Measurements from ENCODE around the gene TLCD3B.
"Not testable (repeated sequence)": the region's sequence is repeated elsewhere in the genome, so short reads cannot be mapped to it uniquely, and the experiment has no call there.

The TLCD3B gene

DNA sequence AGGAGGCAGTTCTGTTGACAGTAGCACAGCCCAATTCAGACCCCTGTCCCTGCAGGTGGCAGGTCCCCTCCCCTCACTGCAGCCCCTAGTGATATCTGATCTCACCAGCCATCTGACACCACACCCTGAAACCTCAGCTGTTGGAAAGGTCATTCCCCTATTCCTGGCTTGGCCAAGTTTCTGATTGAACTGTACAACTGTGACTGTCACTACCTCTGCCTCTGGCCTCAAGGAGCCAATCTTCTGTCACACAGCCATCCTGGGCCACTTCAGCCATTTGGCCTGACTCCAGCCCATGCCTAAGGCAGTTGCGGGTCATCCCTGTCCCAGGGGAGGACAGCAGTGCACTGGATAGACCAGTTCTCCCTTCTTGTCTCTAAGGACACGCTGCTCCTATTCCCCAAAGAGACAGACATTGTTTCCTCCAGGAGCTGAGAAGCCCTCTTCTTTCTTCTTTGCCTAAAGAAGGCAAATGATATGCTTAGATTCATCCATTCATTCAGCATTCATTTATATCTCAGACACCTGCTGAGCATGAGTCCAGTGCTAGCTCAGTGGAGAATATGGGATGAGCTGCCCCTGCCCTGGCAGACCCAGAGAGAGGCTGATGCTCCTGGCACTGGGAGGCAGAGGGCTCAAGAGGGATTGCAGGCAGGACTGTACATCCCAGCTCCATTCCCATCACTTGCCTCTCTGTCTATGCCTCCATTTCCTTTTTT is 29.9 kb upstream of the TLCD3B start:
- DNase-seq = no peak

DNA sequence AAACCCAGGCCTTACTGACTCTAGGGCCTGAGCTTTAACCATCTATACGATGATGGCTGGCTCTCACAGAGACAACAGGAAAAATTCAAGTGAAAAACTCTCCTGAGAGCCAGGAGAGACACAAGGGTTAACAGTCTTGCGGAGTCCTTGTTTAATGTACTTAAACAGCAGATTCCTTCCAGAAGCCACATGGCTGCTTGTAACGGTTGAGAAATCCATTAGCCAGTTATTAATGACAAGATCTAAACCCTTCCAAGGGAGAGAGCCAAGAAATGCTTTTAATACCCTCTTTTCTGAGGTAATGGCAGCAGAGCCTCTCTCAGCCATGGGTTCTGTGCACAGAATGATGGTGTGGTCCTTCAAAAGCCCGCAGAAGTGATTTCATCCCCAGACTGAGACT is 29.3 kb upstream of the TLCD3B start:
- no peak for DNase-seq

DNA sequence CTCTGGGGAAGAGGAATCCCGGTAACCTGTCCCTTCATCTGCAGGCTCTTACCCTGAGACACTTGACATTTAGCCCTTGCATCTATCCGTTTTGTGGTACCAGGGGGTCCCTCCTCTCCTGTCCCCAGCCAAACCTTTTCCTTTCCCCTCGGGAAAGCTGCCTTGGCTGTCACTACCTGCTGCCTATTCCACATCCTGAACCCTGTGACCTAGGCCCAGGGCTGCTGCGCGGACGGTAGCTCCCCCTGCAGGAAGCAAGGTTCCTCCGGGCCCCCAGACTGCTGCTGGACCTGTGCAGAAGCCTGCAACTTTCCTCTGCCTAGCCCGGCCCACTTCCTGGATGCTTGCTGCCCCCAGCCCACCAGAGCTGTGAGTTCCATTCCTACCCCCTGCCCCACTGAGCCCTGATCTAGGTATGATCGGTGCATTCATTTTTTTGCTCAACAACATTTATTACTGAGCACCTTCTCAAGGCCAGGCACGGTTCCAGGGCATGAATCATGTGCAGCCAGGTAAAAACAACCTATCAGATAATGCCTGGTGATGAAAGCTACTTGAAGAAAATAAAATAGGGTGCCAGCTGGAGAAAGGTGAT is 24.0 kb upstream of the TLCD3B start:
- DNase-seq = peak in 1 of 2 experiments; percentile 52

DNA sequence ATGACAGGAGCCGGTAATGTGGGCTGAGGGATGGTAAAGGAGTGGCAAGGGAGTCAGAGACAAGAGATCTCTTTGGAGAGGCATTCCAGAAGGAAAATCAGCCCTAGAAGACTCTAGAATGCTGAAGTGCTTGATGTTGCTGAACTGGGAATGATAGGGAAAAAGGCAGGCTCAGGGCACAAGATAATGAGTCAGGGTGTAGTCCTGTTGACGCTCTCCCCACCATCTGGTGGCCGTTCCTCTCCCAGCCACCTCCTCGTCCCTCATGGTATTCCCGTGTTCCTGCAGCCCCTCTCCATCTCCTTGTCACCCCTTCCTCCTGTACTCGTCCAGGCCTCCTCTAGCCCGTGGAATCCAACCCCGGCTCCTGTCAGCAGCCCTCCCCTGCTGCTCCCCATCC is 23.4 kb upstream of the TLCD3B start:
- no peak for DNase-seq

DNA sequence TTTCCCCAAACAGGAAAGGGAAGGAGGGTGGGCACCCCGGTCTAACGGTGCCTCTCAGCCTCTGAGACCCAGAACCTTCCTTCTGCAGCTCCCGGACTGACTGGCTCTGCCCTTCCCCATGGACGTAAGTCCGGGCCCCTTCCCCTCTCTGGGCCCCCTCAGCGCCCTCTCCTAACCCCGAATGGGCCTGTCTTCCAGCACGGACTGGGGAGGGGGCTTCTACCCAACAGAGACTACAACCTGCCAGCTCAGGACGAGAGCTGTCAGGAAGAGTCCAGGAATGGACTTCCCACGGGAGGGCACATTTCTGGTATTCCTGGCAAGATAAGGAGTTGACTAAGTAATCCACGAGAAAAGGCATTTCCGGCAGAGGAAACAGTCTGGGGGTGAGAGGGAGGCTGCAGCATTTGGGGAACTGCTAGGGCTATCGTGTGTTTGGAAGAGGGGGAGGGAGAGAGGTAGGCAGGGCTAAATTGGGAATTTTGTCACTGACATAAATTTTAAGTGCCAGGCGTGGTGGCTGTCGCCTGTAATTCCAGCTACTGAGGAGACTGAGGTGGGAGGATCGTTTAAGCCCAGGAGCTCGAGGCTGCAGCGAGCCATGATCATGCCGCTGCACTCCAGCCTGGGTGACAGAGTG is 22.4 kb upstream of the TLCD3B start:
- DNase-seq = peak in 1 of 2 experiments; percentile 34

DNA sequence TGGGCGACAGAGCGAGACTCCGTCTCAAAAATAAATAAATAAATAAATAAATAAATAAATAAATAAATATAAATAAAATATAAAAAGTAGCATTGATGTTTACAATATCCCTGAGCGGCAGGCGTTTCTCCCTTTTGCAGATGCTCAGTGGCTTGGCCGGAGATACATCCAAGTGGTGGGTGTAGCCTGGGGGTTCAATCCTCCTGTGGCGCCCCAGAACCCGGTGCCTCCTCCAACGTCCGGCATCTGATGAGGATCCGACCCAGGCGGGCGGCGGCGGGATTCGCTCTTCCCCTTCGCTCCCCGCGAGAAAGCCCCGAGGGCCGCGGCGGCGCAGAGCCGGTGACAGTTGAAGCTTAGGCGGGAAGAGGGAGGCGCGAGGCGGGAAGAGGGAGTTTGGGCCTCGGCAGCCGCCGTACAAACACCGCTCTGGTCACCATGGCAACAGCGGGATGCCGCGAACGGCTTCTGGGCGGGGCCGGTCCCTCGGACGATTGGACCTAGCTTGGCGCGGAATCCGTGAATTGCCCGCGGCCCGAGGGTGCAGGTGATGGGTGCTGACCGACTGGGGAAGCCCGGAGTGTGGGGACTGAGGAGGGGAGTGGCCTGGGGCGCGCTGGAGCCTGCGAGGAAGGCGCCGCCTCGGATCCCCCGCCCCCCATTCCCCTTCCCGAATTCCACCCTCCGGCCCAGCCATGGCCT is 21.8 kb upstream of the TLCD3B start:
- peak; percentile 95 to 97 for DNase-seq

DNA sequence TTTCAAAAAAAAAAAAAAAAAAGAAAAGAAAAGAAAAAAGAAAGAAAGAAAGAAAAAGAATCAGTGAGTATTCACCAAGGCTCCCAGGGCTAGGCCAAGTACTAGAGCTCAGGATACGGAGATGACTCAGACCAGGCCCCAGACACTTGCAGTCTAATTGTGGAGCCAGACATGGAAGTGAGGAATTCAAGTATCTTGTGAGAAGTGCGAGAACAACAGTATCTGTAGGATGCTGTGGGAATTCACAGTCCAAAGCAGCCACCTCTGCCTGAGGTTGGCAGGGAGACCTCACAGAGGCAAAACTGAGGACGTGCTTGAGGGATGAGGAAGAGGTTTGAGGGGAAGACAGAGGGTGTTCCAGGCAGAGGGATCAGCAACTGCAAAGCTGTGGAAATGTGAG is 20.4 kb upstream of the TLCD3B start:
- DNase-seq = no peak

DNA sequence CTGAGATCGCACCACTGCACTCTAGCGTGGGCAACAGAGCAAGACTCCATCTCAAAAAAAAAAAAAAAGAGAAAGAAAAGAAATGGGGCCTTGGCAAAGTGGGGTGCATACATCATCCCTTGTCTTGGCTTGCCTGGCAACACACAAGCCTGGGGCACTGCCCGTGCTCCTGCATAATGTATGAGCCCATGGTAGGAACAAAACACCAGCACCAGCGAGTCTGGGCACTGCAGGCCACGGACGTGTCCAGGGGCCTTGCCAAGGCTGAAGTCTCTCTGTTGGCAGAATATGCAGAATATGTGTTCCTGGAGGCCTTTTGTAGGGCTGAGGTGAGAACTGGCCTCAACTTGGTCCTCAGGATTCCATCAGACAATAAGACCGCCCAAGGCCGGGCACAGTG is 18.8 kb upstream of the TLCD3B start:
- no peak for DNase-seq

DNA sequence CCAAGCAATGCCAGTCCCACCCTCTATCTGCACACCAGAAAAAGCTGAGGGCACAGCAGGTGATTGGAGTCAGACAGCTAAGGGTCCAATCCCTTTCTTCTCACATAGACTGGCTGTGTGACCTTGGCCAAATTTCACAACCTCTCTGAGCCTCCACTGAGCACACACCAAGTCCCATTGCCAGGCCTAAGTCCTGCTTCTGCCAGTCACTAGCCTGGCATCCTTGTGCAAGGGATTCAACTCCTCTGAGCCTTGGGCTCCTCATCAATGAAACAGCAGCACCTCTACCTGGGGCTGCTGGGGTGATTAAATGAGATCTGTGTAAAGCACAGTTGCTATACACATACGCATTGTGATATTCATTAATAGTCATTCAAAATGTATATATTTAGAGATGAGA is 15.5 kb upstream of the TLCD3B start:
- no peak for DNase-seq

DNA sequence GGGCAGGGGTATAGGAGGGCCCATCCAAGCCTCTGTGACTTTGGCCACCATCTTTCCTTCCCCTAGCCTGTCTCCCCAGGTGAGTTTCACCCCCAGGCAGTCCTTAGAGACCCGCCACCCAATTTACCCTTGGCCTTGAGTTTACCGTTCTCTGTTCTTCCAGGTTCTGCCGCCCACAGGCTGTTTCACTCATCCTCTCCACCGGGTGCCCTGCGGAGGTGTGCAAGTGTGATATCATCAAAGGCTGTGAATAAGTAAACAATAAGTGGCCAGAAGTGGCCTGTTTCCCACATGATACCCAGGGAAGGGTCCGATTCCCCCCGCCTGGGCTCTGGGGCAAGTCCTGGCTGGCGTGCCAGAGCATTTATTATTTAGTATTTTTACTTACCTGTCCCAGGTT is 15.1 kb upstream of the TLCD3B start:
- no peak for DNase-seq

DNA sequence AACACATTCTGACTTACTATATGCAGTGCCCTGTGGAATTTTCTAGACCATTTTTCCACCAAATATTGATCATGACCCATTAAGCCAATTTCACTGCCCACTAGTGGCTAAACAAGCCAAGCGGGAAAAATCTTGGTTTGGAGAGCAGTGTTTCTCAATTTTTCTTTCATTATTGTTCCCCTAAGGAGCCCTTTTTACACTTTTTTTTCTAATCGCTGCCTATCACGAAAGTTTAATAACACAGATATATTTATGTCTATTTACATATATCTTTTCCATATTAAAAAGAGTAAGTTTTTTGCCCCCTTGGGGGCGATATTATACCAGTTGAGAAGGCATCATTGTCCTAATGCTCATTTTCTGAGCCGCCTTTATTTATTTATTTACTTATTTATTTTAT is 10.8 kb upstream of the TLCD3B start:
- DNase-seq = peak; percentile 25 to 36

DNA sequence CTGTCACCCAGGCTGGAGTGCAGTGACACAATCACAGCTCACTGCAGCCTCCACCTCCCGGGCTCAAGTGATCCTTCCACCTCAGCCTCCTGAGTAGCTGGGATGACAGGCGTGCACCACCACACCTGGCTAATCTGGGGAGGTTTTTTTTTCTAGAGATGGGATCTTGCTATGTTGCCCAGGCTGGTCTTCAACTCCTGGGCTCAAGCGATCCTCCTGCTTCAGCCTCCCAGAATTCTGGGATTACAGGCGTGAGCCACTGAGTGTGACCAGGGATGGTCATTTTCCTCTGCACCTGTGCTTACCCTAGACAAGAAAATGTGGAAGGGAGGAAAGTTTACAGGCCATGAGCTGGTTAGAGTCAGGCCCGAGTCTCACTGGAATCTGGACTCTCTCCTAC is 9.6 kb upstream of the TLCD3B start:
- DNase-seq = not testable (repeated sequence)

DNA sequence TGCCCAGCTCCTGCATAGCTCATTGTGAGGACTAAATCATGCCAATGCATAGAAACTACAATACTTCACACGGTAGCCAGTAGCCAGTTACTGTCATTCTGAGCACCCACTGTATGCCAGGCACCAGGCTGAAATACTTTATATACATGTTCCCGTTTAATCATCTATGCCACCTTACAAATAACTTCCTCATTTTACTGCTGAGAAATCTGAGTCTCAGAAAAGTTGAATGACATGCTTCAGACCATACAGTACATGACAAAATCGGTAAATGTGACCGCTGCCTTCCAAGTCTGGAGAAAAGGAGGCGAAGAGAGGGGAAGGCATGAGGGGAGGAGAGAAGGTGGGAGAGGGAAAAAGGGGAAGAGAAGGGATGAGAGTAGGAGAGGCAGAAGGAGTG is 9.2 kb upstream of the TLCD3B start:
- DNase-seq = no peak

DNA sequence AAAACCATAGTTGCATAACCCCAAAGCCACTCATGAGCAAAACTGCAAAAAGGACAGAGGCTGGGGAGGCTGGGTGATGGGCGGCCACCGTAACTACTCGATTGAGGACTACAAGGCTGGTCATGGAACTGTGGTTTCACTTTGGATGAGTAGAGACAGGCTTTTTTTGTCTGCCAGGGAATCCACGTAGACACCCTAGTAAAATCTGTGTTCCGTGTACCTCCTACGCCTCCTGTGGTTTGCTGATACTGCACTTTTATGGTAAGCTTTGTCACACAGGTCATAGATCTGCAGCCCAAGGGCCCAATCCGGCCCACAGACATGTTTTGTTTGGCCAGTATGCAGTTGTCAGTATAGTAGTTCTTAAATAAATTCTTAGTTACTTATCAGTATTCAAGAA is 2.2 kb upstream of the TLCD3B start:
- DNase-seq = no peak

DNA sequence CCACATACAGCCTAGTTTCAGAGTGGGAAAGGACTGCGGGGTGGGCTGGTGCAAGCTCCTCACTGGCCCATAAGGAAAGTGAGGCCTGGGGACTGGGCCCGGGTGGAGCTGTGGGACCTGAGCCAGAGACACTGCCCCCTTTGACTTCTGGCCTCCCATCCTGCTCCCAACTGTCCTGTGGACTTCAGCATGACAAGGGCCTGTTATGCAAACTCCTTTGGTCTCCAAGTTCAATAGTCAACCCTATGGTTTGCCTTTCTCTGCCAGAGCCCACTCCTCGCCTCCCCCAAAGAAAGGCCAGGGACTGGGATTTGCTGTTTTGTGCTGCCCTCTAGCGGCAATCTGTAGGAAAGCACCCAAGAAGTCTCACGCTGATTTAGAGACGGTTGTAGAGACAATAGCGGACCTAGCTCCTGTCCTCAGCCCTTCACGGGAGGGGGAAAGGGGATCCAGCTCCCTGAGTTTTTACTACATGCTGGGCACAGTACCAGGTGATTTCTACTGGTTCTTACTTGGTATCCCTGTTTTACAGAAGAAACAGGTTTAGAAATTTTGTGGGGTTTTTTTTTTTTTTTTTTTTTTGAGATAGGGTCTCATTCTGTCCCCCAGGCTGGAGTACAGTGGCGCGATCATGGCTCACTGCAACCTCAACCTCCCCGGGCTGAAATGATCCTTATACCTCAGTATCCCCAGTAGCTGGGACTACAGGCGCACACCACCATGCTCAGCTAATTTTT is 1.2 kb upstream of the TLCD3B start:
- peak; percentile 77 to 93 for DNase-seq

DNA sequence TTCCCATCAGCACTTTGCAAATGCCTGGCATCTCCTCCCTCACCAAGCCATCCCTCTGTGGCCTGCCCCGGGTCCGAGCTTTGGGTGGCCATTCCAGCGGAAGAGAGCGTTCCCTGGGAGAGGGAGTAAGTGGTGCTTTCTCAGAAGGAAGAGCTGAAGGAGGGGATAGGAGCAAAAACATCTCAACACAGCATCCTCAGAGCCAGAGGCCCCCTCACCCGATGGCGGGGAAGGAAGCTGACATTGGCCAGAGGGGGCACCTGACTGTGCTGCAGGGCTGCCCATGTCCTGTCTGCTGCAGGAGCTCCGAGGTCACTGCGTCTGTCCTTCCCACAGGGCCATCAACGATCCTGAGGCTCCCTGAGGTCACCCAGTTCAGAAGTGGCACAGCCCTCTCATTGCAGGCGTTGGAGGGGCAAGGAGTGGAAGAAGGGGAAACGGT is 427 bp upstream of the TLCD3B start:
- peak in 1 of 2 experiments; percentile 12 for DNase-seq

DNA sequence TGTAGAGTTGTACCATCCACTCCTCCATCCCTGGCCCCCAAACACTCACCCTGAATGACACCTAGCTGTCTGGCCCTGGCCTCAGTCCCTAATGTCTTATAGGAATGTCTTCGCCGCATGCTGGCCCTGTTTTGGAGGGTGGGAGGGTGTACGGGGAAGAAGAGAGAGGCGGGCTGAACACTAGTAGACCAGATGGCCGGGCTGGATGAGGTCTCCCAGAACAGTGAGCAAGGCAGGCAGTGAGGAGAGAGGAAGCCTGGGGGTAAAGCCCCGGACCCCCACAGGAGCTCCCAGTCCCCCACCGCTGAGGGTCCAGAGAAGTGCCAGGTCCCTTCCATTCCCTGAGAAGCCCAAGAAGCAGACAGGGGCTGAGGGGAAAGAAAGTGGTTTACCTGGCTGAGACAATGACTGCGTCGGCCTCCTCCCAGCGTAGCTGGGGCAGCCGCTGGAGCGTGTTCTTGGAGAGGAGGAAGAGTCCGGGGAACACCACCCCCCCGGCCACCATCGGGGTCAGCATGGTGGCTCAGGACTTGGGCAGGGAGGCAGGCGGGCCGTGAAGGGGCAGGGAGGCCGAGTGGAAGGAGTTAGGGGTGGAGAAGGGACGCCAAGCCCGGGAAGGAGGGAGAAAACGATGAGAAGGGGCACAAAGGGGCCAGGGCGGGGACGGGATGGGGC is 923 bp downstream of the TLCD3B start:
- DNase-seq = no peak

DNA sequence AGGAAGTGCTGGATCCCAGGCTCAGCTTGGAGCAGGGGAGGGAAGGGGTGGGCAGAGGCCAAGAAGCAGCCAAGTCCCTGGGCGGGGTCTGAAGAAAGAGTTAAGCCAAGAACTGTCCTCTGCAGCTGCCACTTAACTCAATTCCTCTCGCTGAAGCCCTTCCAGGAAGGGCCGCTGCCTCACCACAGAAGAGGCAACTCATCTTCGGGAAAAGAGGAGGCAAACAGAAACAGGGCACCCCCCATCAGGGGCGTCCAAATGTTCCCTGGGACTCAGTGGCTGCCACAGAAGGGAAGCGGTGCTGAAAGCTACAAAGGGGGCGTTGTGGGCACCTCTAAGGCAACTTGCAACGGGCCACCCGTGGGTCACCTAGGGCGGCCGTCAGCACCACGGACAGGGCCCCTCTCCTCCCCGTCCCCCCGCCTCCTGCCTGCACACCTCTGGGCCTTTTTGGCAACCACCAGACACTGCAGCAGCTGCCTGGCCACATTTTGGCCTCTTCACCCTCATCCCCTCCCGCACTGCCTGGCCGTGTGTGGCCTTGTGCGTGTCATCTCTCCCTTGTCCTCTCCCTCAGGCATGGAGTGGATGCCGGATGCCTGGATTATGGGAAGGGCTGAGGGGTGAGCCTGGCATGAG is 2.5 kb downstream of the TLCD3B start:
- DNase-seq = no peak

DNA sequence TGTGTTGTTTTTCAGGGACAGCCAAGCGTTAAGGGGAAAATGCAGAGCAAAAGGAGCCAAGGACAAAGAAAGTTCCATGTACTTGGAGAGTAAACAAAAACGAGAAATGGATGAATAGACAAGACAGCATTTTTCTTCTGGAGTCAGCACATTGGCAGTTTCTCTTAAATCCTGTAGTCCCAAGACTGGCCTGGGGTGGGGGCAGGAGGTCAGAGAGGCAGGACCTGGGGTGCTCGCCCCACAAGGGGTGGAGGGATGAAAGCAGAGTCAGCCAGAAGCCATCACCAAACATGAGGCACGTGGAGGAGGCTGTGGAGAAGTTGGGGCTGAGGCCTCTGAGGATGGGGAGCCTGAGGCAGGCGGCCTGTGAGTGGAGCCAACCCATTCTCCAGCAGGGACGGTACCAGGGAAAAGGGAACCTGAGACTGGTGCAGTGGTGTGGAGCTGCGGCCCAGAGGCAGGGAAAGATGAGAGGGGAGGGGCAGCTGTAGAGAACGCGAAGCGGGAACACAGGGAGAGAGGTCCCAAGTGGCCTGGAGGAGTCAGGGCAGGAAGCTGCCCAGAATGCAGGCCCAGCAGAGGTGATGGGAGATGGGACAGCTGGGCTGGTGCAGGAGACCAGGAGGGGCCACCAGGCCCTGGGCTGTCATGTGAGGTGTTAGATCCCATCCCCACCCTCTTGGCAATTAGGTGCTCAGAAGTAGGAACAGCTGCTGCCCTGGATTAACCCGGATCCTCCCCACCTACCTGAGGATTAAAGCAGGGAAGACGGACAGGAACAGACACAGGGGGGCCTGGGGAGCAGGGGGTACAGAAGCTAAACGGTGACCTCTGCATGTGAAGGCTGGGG is 3.3 kb downstream of the TLCD3B start:
- no peak for DNase-seq

DNA sequence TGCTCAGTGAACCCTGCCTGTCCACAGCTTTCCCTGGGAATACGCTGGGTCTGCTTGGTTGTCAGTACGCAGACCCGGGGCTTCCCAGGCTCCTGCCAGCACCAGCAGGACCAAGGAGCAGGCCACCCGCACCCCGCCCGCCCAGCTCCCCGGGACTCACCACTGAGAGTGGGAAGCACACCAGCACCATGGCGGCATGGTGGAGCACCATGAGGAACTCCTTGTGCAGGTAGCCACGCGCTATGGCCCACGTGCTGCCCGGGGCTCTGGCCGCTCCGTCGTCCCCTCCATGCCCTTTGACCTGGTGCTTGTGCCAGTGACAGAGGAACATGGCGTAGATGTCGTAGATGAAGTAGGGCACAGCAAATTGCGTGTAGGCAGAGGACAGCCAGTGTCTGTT is 4.6 kb downstream of the TLCD3B start:
- DNase-seq = no peak

DNA sequence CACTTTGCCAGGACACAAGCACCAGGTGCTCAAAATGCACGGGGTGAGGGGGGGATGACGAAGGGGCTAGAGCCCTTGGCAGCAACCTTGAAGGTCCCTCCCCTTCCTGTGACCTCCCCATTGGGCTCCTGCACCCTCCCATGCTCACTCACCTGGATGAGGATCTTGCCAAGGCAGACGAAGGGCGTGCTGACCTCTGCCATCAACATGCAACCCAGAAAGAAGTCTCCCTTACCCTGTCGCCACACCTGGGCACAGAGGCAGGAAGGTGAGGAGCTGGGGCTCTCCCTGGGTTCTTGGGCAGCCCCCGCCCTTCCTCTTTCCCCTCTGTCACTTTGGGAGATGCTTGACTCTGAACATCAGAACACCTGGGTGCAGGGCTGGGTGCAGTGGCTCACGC is 5.5 kb downstream of the TLCD3B start:
- no peak for DNase-seq

All from SHP77 (cell line).